Trophoblast cell (in vitro differentiated cells and primary cell): ENCODE data around the gene DUOX2.

ENCODE experiments used
- DNase-seq, 2 donors: peaks; one replicate each; pipeline ENCODE4 v3.0.0-alpha.2; 2016
- H2AFZ ChIP-seq: 2 replicates; pipeline ENCODE4 v1.6.1; 2013; ENCODE audit warnings: low read length, moderate library complexity, mild to moderate bottlenecking; ENCODE audit not compliant: insufficient read depth, poor library complexity
- H2AK5ac ChIP-seq: 2 replicates; pipeline ENCODE4 v1.6.1; 2013; ENCODE audit warnings: mild to moderate bottlenecking, low read length
- H2BK120ac ChIP-seq: 2 replicates; pipeline ENCODE4 v1.6.1; 2013; ENCODE audit warnings: low read length, mild to moderate bottlenecking, moderate library complexity; ENCODE audit not compliant: insufficient read depth, poor library complexity
- H2BK12ac ChIP-seq: 2 replicates; pipeline ENCODE4 v1.6.1; 2013; ENCODE audit warnings: mild to moderate bottlenecking, low read length, moderate library complexity
- H2BK5ac ChIP-seq: 2 replicates; pipeline ENCODE4 v1.6.1; 2013; ENCODE audit warnings: low read length, low read depth, moderate library complexity, mild to moderate bottlenecking; ENCODE audit not compliant: poor library complexity
- H3K14ac ChIP-seq: 2 replicates; pipeline ENCODE4 v1.6.1; 2013; ENCODE audit warnings: mild to moderate bottlenecking, low read length
- H3K18ac ChIP-seq: 2 replicates; pipeline ENCODE4 v1.6.1; 2013; ENCODE audit warnings: mild to moderate bottlenecking, low read length
- H3K23ac ChIP-seq: 2 replicates; pipeline ENCODE4 v1.6.1; 2013; ENCODE audit warnings: low read length
- H3K27ac ChIP-seq: 2 replicates; pipeline ENCODE4 v1.5.1; 2013; ENCODE audit warnings: low read depth, mild to moderate bottlenecking, inconsistent platforms, low read length, moderate library complexity
- H3K27me3 ChIP-seq: 2 replicates; pipeline ENCODE4 v1.6.1; 2013; ENCODE audit warnings: inconsistent platforms, mild to moderate bottlenecking, low read length, moderate library complexity; ENCODE audit not compliant: insufficient read depth
- H3K36me3 ChIP-seq, 2 experiments: 1 replicate in 1 of 2; 2 replicates in 1 of 2; pipeline ENCODE4 v1.6.1; 2013; ENCODE audit warnings: low read length in 2 of 2, mild to moderate bottlenecking in 2 of 2, moderate library complexity in 1 of 2; ENCODE audit not compliant: insufficient read depth in 2 of 2, control insufficient read depth in 1 of 2
- H3K4ac ChIP-seq: 2 replicates; pipeline ENCODE4 v1.6.1; 2013; ENCODE audit warnings: low read depth, mild to moderate bottlenecking, low read length, moderate library complexity
- H3K4me1 ChIP-seq, 2 experiments: 1 replicate in 1 of 2; 2 replicates in 1 of 2; pipeline ENCODE4 v1.6.1; 2013; ENCODE audit warnings: low read length in 2 of 2, mild to moderate bottlenecking in 2 of 2, moderate library complexity in 1 of 2; ENCODE audit not compliant: insufficient read depth in 2 of 2, control insufficient read depth in 1 of 2
- H3K4me2 ChIP-seq: 2 replicates; pipeline ENCODE4 v1.6.1; 2013; ENCODE audit warnings: inconsistent platforms, mild to moderate bottlenecking, low read length, moderate library complexity
- H3K4me3 ChIP-seq: 2 replicates; pipeline ENCODE4 v1.5.1; 2013; ENCODE audit warnings: mild to moderate bottlenecking, low read depth, low read length, inconsistent platforms
- H3K79me1 ChIP-seq: one replicate; pipeline ENCODE4 v1.6.1; 2013; ENCODE audit warnings: low read length
- H3K79me2 ChIP-seq: 2 replicates; pipeline ENCODE4 v1.6.1; 2013; ENCODE audit warnings: low read length, mild to moderate bottlenecking; ENCODE audit not compliant: control insufficient read depth, insufficient read depth, poor library complexity
- H3K9ac ChIP-seq: 2 replicates; pipeline ENCODE4 v1.6.1; 2013; ENCODE audit warnings: mild to moderate bottlenecking, low read length
- H3K9me3 ChIP-seq: 2 replicates; pipeline ENCODE4 v1.6.1; 2013; ENCODE audit warnings: low read depth, mild to moderate bottlenecking, control low read depth, inconsistent platforms, low read length; ENCODE audit not compliant: insufficient read depth
- H4K12ac ChIP-seq: 2 replicates; pipeline ENCODE4 v1.6.1; 2013; ENCODE audit warnings: low read depth, mild to moderate bottlenecking, low read length, moderate library complexity
- H4K8ac ChIP-seq: 2 replicates; pipeline ENCODE4 v1.6.1; 2013; ENCODE audit warnings: low read depth, mild to moderate bottlenecking, low read length, moderate library complexity
- H4K91ac ChIP-seq: one replicate; pipeline ENCODE4 v1.6.1; 2013; ENCODE audit warnings: low read depth, mild to moderate bottlenecking, low read length, moderate library complexity
- WGBS: extraction: QIAGEN DNeasy Blood & Tissue Kit; methylation state at CpG from one replicate; pipeline ENCODE4 v1.1.7; 2013; ENCODE audit warnings: missing lambda C conversion rate; ENCODE audit not compliant: insufficient read length, insufficient coverage; ENCODE audit errors: extremely low coverage; 5-methylcytosine and 5-hydroxymethylcytosine counted together

The DUOX2 gene

DNA sequence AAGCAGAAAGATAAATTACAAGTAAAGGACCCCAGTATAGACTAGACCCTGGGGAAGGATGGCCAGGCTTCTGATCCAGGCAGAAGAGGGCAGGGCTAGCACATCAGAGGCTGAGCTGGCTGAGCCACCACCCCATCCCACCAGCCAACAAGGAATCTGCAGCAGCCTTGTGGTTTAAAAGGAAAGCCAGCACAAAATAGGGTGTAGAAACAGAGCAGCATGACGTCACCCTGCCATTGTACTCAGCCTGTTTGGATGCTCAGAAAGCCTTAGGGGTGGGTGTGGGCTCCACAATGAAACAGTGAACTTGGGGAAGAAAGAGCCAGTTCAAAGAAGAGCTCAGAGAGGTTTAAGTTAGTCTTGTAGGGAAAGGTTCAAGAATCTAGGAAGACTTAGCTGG, 44.0 kb upstream of the DUOX2 start:
- DNase-seq: peak in 1 of 2 donors; percentile 6
- no peak overlapping the region for H2AK5ac ChIP-seq
- WGBS: no CpG with 5 or more reads among the region's 1 CpG

GRCh38 chr15:45156744-45157455, 42.9 kb upstream of the DUOX2 start:
- H3K18ac ChIP-seq: no peak overlapping the region
- no peak overlapping the region for H2BK120ac ChIP-seq
- peaks cover 0 to 6% of the 10 kb centered on the region in 2 experiments for H3K4me1 ChIP-seq
- H3K14ac ChIP-seq: no peak overlapping the region
- no peak overlapping the region for H4K8ac ChIP-seq
- no CpG with 5 or more reads among the region's 7 CpGs for WGBS
- H3K27me3 ChIP-seq: no peaks in the 10 kb centered on the region
- H2AFZ ChIP-seq: no peak overlapping the region
- no peak overlapping the region for H2BK5ac ChIP-seq
- H4K12ac ChIP-seq: no peak overlapping the region
- no peak overlapping the region for H3K27ac ChIP-seq
- H3K23ac ChIP-seq: no peak overlapping the region
- no peaks in the 10 kb centered on the region for H3K36me3 ChIP-seq
- H2BK12ac ChIP-seq: no peak overlapping the region
- no peak overlapping the region for H2AK5ac ChIP-seq
- H3K79me1 ChIP-seq: no peaks in the 10 kb centered on the region
- no peak overlapping the region for H3K4ac ChIP-seq
- no peak overlapping the region for H3K9ac ChIP-seq
- H3K79me2 ChIP-seq: no peaks in the 10 kb centered on the region
- peaks cover 2% of the 10 kb centered on the region for H3K9me3 ChIP-seq
- H3K4me2 ChIP-seq: no peak overlapping the region
- DNase-seq: no peak
- no peak overlapping the region for H3K4me3 ChIP-seq
- no peak overlapping the region for H4K91ac ChIP-seq

More for the DNA sequence above, 44.0 kb upstream of the DUOX2 start:
- Histone ChIP-seq H3K14ac (no peak overlapping the region), H3K18ac (no peak overlapping the region), H2BK120ac (no peak overlapping the region), H3K9me3 (peaks cover 2% of the 10 kb centered on the region), H3K23ac (no peak overlapping the region), H4K8ac (no peak overlapping the region), H4K91ac (no peak overlapping the region), H3K79me2 (no peaks in the 10 kb centered on the region), H4K12ac (no peak overlapping the region), H3K9ac (no peak overlapping the region), H3K79me1 (no peaks in the 10 kb centered on the region), H3K27ac (no peak overlapping the region), H3K4ac (no peak overlapping the region), H3K27me3 (no peaks in the 10 kb centered on the region), H2AFZ (no peak overlapping the region), H3K4me1 (peaks cover 5 to 11% of the 10 kb centered on the region in 2 experiments), H3K36me3 (no peaks in the 10 kb centered on the region), H3K4me3 (no peak overlapping the region), H2BK12ac (no peak overlapping the region), H3K4me2 (no peak overlapping the region), H2BK5ac (no peak overlapping the region)

DNA sequence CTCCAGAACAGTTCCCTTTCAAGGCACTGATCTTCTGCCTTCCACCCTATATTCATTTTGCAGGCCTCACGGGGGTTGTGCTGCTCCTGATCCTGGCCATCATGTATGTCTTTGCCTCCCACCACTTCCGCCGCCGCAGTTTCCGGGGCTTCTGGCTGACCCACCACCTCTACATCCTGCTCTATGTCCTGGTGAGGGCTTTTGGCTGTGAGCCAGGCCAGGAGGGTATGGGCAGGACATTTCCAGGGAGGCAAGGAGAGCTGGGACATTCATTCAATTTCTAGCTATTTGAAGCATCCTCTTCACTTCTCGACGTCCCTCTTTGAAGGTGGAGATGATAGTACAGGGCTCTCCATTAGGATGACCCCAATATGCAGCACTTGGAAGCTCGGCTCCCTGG, 41.8 kb upstream of the DUOX2 start:
- peaks cover under 1% of the 10 kb centered on the region for H3K9me3 ChIP-seq
- H4K8ac ChIP-seq: no peak overlapping the region
- no peak overlapping the region for H4K91ac ChIP-seq
- H3K9ac ChIP-seq: no peak overlapping the region
- H2BK5ac ChIP-seq: no peak overlapping the region
- H3K4me2 ChIP-seq: no peak overlapping the region
- no peak overlapping the region for H3K27ac ChIP-seq
- no peak for DNase-seq
- no peaks in the 10 kb centered on the region for H3K27me3 ChIP-seq
- no peak overlapping the region for H2AFZ ChIP-seq
- no peaks in the 10 kb centered on the region for H3K79me2 ChIP-seq
- H2BK120ac ChIP-seq: no peak overlapping the region
- no CpG with 5 or more reads among the region's 8 CpGs for WGBS
- no peaks in the 10 kb centered on the region for H3K36me3 ChIP-seq
- no peak overlapping the region for H2AK5ac ChIP-seq
- H3K23ac ChIP-seq: no peak overlapping the region
- H2BK12ac ChIP-seq: no peak overlapping the region
- H3K4ac ChIP-seq: no peak overlapping the region
- H4K12ac ChIP-seq: no peak overlapping the region
- H3K18ac ChIP-seq: no peak overlapping the region
- H3K14ac ChIP-seq: no peak overlapping the region
- no peaks in the 10 kb centered on the region for H3K79me1 ChIP-seq
- peaks cover 0 to 6% of the 10 kb centered on the region in 2 experiments for H3K4me1 ChIP-seq
- no peak overlapping the region for H3K4me3 ChIP-seq

GRCh38 chr15:45151998-45152828, 38.2 kb upstream of the DUOX2 start:
- Histone ChIP-seq H3K23ac (no peak overlapping the region), H2BK120ac (no peak overlapping the region), H4K8ac (no peak overlapping the region), H3K4me1 (peaks cover 7 to 8% of the 10 kb centered on the region in 2 experiments), H3K79me1 (no peaks in the 10 kb centered on the region), H3K79me2 (no peaks in the 10 kb centered on the region), H2BK12ac (no peak overlapping the region), H3K4ac (no peak overlapping the region), H2AK5ac (no peak overlapping the region), H2BK5ac (no peak overlapping the region), H3K18ac (no peak overlapping the region), H3K9ac (no peak overlapping the region), H4K12ac (no peak overlapping the region), H2AFZ (no peak overlapping the region), H3K14ac (no peak overlapping the region), H3K4me2 (no peak overlapping the region), H3K9me3 (no peaks in the 10 kb centered on the region), H3K27ac (no peak overlapping the region), H4K91ac (no peak overlapping the region), H3K36me3 (no peaks in the 10 kb centered on the region), H3K4me3 (no peak overlapping the region), H3K27me3 (no peaks in the 10 kb centered on the region)
- no peak for DNase-seq
- no CpG with 5 or more reads among the region's 36 CpGs for WGBS
